Kasumi-1 (cell line): Measurements from ENCODE around the gene IFNA16.
"Not testable (repeated sequence)": the region's sequence is repeated elsewhere in the genome, so short reads cannot be mapped to it uniquely, and the experiment has no call there.

ENCODE experiments used
- DNase-seq, 2 experiments: peaks; one replicate each; lab custom pipeline; 2025; lab: John Stamatoyannopoulos, UW

The IFNA16 gene

GRCh38 chr9:21194867-21195776 lies 22.0 kb downstream of the IFNA16 start:
- peak; percentile 25 to 42 for DNase-seq

GRCh38 chr9:21187487-21187886 lies 29.6 kb downstream of the IFNA16 start, which contains the start of gene IFNA4:
Gene IFNA4, minus strand, starts transcription at chr9:21187587. Its CDS starts 56 bp downstream, at chr9:21187531.
- DNase-seq, result not testable (repeated sequence)

GRCh38 chr9:21182810-21183736 lies 34.0 kb downstream of the IFNA16 start:
- DNase-seq, result peak; percentile 34 to 51

GRCh38 chr9:21174671-21175070 lies 42.4 kb downstream of the IFNA16 start:
- no peak for DNase-seq

- no peak for DNase-seq
These were observed 45.0 kb downstream of the IFNA16 start for GRCh38 chr9:21172156-21172555.

- DNase-seq, result no peak
These were observed 45.8 kb downstream of the IFNA16 start for GRCh38 chr9:21171351-21171750.

- DNase-seq, result not testable (repeated sequence)
These were observed 50.6 kb downstream of the IFNA16 start, which contains the start of gene IFNA21 for GRCh38 chr9:21166560-21166959. Gene IFNA21, minus strand, starts transcription at chr9:21166660. Its CDS starts 48 bp downstream, at chr9:21166612.
